A673 (cell line): ENCODE results near the gene SSTR1.

Source experiments
- EZH2 ChIP-seq: fragments of 200-600 bp; sonication (generic); IDR thresholded peaks from 2 replicates; pipeline ENCODE4 v1.6.1; 2017; ENCODE audit warnings: borderline replicate concordance, low read depth, mild to moderate bottlenecking, mixed read lengths, antibody characterized with exemption, low read length; ENCODE audit not compliant: poor library complexity, severe bottlenecking
- TF ChIP-seq, protein P1 (sequence below): fragments of 300-800, 200-600 bp; sonication (generic); conservative IDR thresholded peaks from 2 replicates; pipeline ENCODE4 v1.5.1; 2017; ENCODE audit warnings: low read depth, mild to moderate bottlenecking, antibody characterized with exemption, low read length, moderate library complexity, mixed read lengths

DNA sequence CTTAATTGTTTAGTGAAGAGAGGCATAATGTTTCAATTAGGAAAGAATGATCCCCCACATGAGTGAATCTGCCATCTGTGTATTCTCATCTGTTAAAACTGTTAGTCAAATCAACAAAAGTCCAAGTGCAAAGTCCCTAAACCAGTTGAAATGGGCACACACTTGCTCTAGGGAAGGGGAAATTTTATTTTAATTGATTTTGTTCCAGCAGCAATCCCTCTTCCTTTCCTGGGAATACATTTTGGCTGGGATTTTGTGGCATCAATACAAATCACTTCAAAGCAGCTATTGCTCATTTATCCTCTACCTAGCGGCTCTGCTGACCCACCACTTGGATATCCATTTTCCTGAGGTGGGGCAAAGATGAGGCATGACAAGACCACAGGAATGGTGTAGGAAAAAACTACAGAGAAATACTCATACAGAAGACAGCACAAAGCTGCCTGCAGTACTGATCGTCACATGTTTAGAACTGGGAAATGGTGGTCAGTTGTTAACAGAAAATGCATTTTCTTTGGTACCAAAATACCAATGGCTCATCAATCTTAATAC, 9.8 kb upstream of the SSTR1 start:
- TF ChIP-seq, protein P1, sequence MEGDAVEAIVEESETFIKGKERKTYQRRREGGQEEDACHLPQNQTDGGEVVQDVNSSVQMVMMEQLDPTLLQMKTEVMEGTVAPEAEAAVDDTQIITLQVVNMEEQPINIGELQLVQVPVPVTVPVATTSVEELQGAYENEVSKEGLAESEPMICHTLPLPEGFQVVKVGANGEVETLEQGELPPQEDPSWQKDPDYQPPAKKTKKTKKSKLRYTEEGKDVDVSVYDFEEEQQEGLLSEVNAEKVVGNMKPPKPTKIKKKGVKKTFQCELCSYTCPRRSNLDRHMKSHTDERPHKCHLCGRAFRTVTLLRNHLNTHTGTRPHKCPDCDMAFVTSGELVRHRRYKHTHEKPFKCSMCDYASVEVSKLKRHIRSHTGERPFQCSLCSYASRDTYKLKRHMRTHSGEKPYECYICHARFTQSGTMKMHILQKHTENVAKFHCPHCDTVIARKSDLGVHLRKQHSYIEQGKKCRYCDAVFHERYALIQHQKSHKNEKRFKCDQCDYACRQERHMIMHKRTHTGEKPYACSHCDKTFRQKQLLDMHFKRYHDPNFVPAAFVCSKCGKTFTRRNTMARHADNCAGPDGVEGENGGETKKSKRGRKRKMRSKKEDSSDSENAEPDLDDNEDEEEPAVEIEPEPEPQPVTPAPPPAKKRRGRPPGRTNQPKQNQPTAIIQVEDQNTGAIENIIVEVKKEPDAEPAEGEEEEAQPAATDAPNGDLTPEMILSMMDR = no peak
- TF ChIP-seq EZH2 = no peak
